PC-9 (cell line): ENCODE data around the gene HS3ST3A1. TPM values are rescaled to one million over a fixed set of nuclear protein-coding genes. Genes with fewer than 3 reads are reported as not detected.

ENCODE experiments used
- BruUV-seq: library from RNA; stranded (reverse); fragments of 400-500 nt; replicated peaks from 2 replicates; lab custom pipeline; 2021; lab: Mats Ljungman, UMichigan
- CTCF ChIA-PET: fragments of 300-600 bp; sonication (Branson Sonifier 250); formaldehyde crosslinking; loops from one replicate; lab custom pipeline; 2022; ENCODE audit warnings: antibody characterized with exemption; lab: Charles Lee
- POLR2A ChIA-PET: fragments of 300-600 bp; sonication (Branson Sonifier 250); formaldehyde crosslinking; loops from one replicate; lab custom pipeline; 2022; ENCODE audit warnings: antibody characterized with exemption; ENCODE audit not compliant: unreplicated experiment; lab: Charles Lee
- DNase-seq, 2 experiments: peaks; one replicate each; pipeline versions ENCODE4 v3.0.0 to v3.0.0-alpha.2; 2015 to 2022; ENCODE audit warnings: mixed read lengths in 1 of 2
- H2AFZ ChIP-seq: fragments of 200-600 bp; sonication (generic); 2 replicates; pipeline ENCODE4 v1.8.1; 2017; ENCODE audit warnings: antibody characterized with exemption
- H3F3A ChIP-seq: fragments of 200-600 bp; sonication (generic); 2 replicates; pipeline ENCODE4 v1.8.1; 2017; ENCODE audit warnings: antibody characterized with exemption, mild to moderate bottlenecking, low read depth; ENCODE audit not compliant: insufficient read depth
- H3K27ac ChIP-seq: fragments of 200-600 bp; sonication (generic); 2 replicates; pipeline ENCODE4 v1.6.1; 2016; ENCODE audit warnings: mixed run types
- H3K27me3 ChIP-seq: fragments of 200-600 bp; sonication (generic); 2 replicates; pipeline ENCODE4 v1.6.1; 2016; ENCODE audit warnings: low read depth, mixed run types; ENCODE audit not compliant: insufficient read depth
- H3K36me3 ChIP-seq: fragments of 200-600 bp; sonication (generic); 2 replicates; pipeline ENCODE4 v1.6.1; 2016; ENCODE audit warnings: low read depth, mixed run types
- H3K4me1 ChIP-seq: fragments of 200-600 bp; sonication (generic); replicated peaks from 2 replicates; pipeline ENCODE4 v1.6.1; 2016; ENCODE audit warnings: mixed run types; ENCODE audit not compliant: insufficient read depth
- H3K4me2 ChIP-seq: fragments of 200-600 bp; sonication (generic); 2 replicates; pipeline ENCODE4 v1.6.1; 2017; ENCODE audit warnings: mixed run types
- H3K4me3 ChIP-seq: fragments of 200-600 bp; sonication (generic); 2 replicates; pipeline ENCODE4 v1.6.1; 2016; ENCODE audit warnings: mixed run types
- H3K79me2 ChIP-seq: fragments of 200-600 bp; sonication (generic); 2 replicates; pipeline ENCODE4 v1.6.1; 2017; ENCODE audit warnings: low read depth, mixed run types
- H3K9me2 ChIP-seq: fragments of 200-600 bp; sonication (generic); 2 replicates; pipeline ENCODE4 v1.8.1; 2017; ENCODE audit warnings: mild to moderate bottlenecking; ENCODE audit not compliant: insufficient read depth
- H3K9me3 ChIP-seq: fragments of 200-600 bp; sonication (generic); 2 replicates; pipeline ENCODE4 v1.8.1; 2016; ENCODE audit warnings: low read depth; ENCODE audit not compliant: insufficient read depth
- H4K20me1 ChIP-seq: fragments of 200-600 bp; sonication (generic); 2 replicates; pipeline ENCODE4 v1.8.1; 2017; ENCODE audit not compliant: insufficient read depth
- CTCF ChIP-seq: fragments of 200-600 bp; sonication (generic); conservative IDR thresholded peaks from 2 replicates; pipeline ENCODE4 v1.6.1; 2017; ENCODE audit warnings: mixed run types, antibody characterized with exemption, mild to moderate bottlenecking, moderate library complexity
- EZH2 ChIP-seq: fragments of 200-600 bp; sonication (generic); IDR thresholded peaks from 2 replicates; pipeline ENCODE4 v1.8.0; 2017; ENCODE audit warnings: antibody characterized with exemption, low read depth
- intact Hi-C: fragments of 100-400 bp; cut with micrococcal nuclease; formaldehyde crosslinking; loops from one replicate; pipeline ENCODE4 v1.10.0; 2022; ENCODE audit not compliant: unreplicated experiment
- total RNA-seq: library from RNA; stranded (reverse); gene quantifications from 2 replicates; pipeline ENCODE4 v1.2.3, GENCODE V29; 2021

The HS3ST3A1 gene
- total RNA-seq, 1 experiment from 2014 or later, result not detected

DNA sequence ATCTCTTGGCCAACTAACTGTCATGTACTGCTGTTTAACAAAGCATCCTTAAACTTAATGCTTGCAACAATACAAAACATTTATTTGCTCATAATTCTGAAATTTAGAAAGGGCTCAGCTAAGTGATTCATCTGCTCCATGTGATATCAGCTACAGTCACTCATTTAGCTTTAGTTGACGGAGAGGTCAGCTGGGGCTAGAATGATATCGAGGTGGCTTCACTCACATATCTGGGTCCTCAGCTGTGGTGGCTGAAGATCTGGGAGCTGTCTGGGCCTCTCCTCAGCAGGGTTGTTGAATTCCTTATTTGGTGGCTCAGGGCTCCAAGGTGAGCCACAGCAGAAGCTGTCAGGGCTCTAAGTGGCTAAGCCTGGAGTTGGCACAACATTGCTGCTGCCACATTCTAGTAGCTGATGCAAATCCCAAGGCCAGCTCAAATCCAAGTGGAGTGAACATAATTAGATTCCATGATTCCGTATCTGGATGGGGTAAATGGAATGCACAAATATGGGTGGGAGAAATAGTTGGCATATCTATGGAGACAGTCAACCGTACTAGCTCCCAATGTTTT is 62.8 kb downstream of the HS3ST3A1 start:
- no peaks in the 10 kb centered on the region for H3K79me2 ChIP-seq
- BruUV-seq, result no TSS peak
- H3K27me3 ChIP-seq, result no peaks in the 10 kb centered on the region
- no peaks in the 10 kb centered on the region for H4K20me1 ChIP-seq
- POLR2A ChIA-PET, result no interaction called here
- H3K9me2 ChIP-seq, result no peaks in the 10 kb centered on the region
- TF ChIP-seq EZH2 (no peak), CTCF (no peak)
- no peak overlapping the region for H2AFZ ChIP-seq
- CTCF ChIA-PET, result no interaction called here
- no peaks in the 10 kb centered on the region for H3F3A ChIP-seq
- H3K9me3 ChIP-seq, result no peaks in the 10 kb centered on the region
- DNase-seq, result no peak
- no peak overlapping the region for H3K4me3 ChIP-seq
- H3K4me1 ChIP-seq, result no peaks in the 10 kb centered on the region
- intact Hi-C loops, result no loop called here
- no peak overlapping the region for H3K27ac ChIP-seq
- H3K36me3 ChIP-seq, result no peaks in the 10 kb centered on the region
- no peak overlapping the region for H3K4me2 ChIP-seq

DNA sequence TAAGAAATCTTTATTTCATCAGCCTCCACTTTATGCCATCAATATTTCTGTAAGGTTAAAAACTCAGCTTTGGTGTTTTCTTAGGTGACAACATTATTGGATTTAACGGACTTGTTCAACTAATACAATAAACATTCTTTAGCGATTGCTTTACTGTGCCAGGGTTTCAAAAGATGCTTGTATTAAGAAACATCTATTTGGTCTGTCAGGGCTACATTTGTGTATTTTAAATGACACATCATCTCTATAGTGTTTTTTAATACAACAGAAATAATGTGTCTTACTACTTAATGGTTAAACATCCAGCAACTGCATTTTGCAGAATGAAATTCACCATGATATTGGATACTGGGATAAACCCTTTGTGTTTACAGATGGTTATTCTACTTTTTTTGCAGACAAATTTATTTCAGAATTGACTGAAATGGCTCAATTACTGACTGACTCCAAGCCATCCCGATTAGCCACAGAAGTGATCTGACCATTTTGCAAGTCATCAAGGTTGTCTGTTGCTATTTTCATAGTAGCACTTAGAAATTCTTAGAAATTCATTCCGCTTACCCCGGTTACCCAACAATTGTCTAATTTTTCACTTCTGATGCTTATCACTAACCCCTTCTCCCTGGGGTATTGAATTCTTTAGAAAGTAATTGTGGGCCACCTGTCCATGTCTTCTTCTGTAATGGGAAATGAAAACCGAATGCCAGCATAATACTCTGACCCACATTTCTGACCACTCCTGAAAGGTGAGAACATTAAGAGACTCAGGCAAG is 63.7 kb downstream of the HS3ST3A1 start:
- CTCF ChIA-PET, result no interaction called here
- BruUV-seq, result no TSS peak
- Histone ChIP-seq H3K9me3 (no peaks in the 10 kb centered on the region), H3K4me1 (no peaks in the 10 kb centered on the region), H3K79me2 (no peaks in the 10 kb centered on the region), H3K36me3 (no peaks in the 10 kb centered on the region), H3F3A (no peaks in the 10 kb centered on the region), H3K4me2 (no peak overlapping the region), H3K27ac (no peak overlapping the region), H3K27me3 (no peaks in the 10 kb centered on the region), H3K9me2 (no peaks in the 10 kb centered on the region), H4K20me1 (no peaks in the 10 kb centered on the region), H3K4me3 (no peak overlapping the region), H2AFZ (no peak overlapping the region)
- POLR2A ChIA-PET, result interaction anchor here (0.7 kb wide), 1 partner anchor 1097 kb away, joined by 3 read pairs; no protein-coding TSS in a partner anchor
- no peak for DNase-seq
- intact Hi-C loops, result no loop called here
- TF ChIP-seq CTCF, result no peak
- TF ChIP-seq EZH2, result no peak

- Histone ChIP-seq H3K9me3 (no peaks in the 10 kb centered on the region), H3F3A (no peaks in the 10 kb centered on the region), H3K4me3 (no peak overlapping the region), H3K79me2 (no peaks in the 10 kb centered on the region), H3K27ac (no peak overlapping the region), H2AFZ (no peak overlapping the region), H3K4me2 (no peak overlapping the region), H3K27me3 (no peaks in the 10 kb centered on the region), H4K20me1 (no peaks in the 10 kb centered on the region), H3K36me3 (no peaks in the 10 kb centered on the region), H3K9me2 (no peaks in the 10 kb centered on the region), H3K4me1 (no peaks in the 10 kb centered on the region)
- no TSS peak for BruUV-seq
- ChIA-PET POLR2A (interaction anchor here (0.7 kb wide), 1 partner anchor 1096 kb away, joined by 3 read pairs; no protein-coding TSS in a partner anchor), CTCF (no interaction called here)
- DNase-seq, result no peak
- intact Hi-C loops, result no loop called here
- TF ChIP-seq CTCF (no peak), EZH2 (no peak)
These were observed 64.5 kb downstream of the HS3ST3A1 start for GRCh38 chr17:13537167-13537731.
